ENCODE data around the gene NMNAT2. TPM values are rescaled to one million over a fixed set of nuclear protein-coding genes. Genes with fewer than 3 reads are reported as not detected.

Gene NMNAT2
- total and polyA plus RNA-seq, 10 of the 15 experiments (the other 5 are each of a cell fraction or from before 2014, with no cell fraction given): 0.02 to 2.0 (median 0.60) TPM

DNA sequence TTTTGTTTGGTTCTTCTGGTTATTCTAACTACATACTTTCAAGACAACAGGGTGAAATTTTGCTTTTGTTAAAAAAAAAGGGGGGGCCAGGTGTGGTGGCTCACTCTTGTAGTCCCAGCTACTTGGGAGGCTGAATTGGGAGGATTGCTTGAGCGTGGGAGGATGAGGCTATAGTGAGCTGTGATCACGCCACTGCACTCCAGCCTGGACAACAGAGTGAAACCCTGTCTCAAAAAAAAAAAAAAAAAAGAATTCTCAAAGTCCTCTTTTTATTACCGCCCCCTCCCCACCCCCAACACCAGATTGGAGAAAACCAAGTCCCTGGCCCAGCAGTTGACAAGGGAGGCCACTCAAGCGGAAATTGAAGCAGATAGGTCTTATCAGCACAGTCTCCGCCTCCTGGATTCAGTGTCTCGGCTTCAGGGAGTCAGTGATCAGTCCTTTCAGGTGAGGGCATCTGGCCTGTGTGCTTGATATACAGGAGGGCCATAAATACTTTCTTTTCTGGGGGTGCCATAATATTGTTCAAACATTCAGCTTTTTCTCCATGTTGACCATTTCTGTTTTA is 181.9 kb downstream of the NMNAT2 start:
- in situ Hi-C loops (cut with MboI) (no loop called here), intact Hi-C loops (cut with micrococcal nuclease; ENCODE audit: unreplicated experiment) (no loop called here)
- no peak overlapping the region for H3K9ac ChIP-seq (ENCODE audit: control insufficient read depth, insufficient read depth, low read length)
- WGBS (ENCODE audit: insufficient coverage, insufficient replicate concordance, low lambda C conversion rate, missing lambda C conversion rate): 55% methylated on average over 6 of the region's 6 CpGs
- SMC1A ChIA-PET (ENCODE audit: uncharacterized antibody, unreplicated experiment): no interaction called here
- FAIRE-seq (no peak), DNase-seq (ENCODE audit: low read depth, low spot score) (no peak), ATAC-seq (no peak)
- no TSS peak for BruUV-seq (replicated peaks)
- no peak overlapping the region for H3K4me3 ChIP-seq
- no peaks in the 10 kb centered on the region for H4K20me1 ChIP-seq (ENCODE audit: control insufficient read depth, insufficient read depth)
- H3K27ac ChIP-seq (ENCODE audit: control insufficient read depth, insufficient read depth): no peak overlapping the region
- H3K4me1 ChIP-seq (ENCODE audit: control insufficient read depth, insufficient read depth, low read length): no peaks in the 10 kb centered on the region; the same call in 1 of the 2 replicates
- H2AFZ ChIP-seq (ENCODE audit: control insufficient read depth, low read depth, low read length): no peak overlapping the region
- no peaks in the 10 kb centered on the region for H3K9me3 ChIP-seq (replicated peaks; ENCODE audit: control insufficient read depth, insufficient read depth, low read length)
- TF ChIP-seq EZH2 (IDR thresholded peaks at IDR 0.05; ENCODE audit: borderline replicate concordance, control insufficient read depth, low read depth, low read length) (no peak), ZNF217 (IDR thresholded peaks at IDR 0.05) (no peak), TCF3 (IDR thresholded peaks at IDR 0.05; ENCODE audit: borderline replicate concordance, insufficient read depth, low read depth, low read length) (no peak), HDAC2 (IDR thresholded peaks at IDR 0.05) (no peak)
- TF ChIP-seq, protein P1, sequence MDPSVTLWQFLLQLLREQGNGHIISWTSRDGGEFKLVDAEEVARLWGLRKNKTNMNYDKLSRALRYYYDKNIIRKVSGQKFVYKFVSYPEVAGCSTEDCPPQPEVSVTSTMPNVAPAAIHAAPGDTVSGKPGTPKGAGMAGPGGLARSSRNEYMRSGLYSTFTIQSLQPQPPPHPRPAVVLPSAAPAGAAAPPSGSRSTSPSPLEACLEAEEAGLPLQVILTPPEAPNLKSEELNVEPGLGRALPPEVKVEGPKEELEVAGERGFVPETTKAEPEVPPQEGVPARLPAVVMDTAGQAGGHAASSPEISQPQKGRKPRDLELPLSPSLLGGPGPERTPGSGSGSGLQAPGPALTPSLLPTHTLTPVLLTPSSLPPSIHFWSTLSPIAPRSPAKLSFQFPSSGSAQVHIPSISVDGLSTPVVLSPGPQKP (IDR thresholded peaks at IDR 0.05; ENCODE audit: low read depth, low read length): no peak
- TF ChIP-seq, protein P2, sequence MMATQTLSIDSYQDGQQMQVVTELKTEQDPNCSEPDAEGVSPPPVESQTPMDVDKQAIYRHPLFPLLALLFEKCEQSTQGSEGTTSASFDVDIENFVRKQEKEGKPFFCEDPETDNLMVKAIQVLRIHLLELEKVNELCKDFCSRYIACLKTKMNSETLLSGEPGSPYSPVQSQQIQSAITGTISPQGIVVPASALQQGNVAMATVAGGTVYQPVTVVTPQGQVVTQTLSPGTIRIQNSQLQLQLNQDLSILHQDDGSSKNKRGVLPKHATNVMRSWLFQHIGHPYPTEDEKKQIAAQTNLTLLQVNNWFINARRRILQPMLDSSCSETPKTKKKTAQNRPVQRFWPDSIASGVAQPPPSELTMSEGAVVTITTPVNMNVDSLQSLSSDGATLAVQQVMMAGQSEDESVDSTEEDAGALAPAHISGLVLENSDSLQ (IDR thresholded peaks at IDR 0.05): no peak
- TF ChIP-seq, protein P3, sequence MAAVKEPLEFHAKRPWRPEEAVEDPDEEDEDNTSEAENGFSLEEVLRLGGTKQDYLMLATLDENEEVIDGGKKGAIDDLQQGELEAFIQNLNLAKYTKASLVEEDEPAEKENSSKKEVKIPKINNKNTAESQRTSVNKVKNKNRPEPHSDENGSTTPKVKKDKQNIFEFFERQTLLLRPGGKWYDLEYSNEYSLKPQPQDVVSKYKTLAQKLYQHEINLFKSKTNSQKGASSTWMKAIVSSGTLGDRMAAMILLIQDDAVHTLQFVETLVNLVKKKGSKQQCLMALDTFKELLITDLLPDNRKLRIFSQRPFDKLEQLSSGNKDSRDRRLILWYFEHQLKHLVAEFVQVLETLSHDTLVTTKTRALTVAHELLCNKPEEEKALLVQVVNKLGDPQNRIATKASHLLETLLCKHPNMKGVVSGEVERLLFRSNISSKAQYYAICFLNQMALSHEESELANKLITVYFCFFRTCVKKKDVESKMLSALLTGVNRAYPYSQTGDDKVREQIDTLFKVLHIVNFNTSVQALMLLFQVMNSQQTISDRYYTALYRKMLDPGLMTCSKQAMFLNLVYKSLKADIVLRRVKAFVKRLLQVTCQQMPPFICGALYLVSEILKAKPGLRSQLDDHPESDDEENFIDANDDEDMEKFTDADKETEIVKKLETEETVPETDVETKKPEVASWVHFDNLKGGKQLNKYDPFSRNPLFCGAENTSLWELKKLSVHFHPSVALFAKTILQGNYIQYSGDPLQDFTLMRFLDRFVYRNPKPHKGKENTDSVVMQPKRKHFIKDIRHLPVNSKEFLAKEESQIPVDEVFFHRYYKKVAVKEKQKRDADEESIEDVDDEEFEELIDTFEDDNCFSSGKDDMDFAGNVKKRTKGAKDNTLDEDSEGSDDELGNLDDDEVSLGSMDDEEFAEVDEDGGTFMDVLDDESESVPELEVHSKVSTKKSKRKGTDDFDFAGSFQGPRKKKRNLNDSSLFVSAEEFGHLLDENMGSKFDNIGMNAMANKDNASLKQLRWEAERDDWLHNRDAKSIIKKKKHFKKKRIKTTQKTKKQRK (IDR thresholded peaks at IDR 0.05; ENCODE audit: low read depth, low read length): no peak
- TF ChIP-seq, protein P4, sequence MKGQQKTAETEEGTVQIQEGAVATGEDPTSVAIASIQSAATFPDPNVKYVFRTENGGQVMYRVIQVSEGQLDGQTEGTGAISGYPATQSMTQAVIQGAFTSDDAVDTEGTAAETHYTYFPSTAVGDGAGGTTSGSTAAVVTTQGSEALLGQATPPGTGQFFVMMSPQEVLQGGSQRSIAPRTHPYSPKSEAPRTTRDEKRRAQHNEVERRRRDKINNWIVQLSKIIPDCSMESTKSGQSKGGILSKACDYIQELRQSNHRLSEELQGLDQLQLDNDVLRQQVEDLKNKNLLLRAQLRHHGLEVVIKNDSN (IDR thresholded peaks at IDR 0.05; ENCODE audit: borderline replicate concordance, extremely low read length, insufficient read depth, low read depth, low read length): no peak
- TF ChIP-seq, protein P5, sequence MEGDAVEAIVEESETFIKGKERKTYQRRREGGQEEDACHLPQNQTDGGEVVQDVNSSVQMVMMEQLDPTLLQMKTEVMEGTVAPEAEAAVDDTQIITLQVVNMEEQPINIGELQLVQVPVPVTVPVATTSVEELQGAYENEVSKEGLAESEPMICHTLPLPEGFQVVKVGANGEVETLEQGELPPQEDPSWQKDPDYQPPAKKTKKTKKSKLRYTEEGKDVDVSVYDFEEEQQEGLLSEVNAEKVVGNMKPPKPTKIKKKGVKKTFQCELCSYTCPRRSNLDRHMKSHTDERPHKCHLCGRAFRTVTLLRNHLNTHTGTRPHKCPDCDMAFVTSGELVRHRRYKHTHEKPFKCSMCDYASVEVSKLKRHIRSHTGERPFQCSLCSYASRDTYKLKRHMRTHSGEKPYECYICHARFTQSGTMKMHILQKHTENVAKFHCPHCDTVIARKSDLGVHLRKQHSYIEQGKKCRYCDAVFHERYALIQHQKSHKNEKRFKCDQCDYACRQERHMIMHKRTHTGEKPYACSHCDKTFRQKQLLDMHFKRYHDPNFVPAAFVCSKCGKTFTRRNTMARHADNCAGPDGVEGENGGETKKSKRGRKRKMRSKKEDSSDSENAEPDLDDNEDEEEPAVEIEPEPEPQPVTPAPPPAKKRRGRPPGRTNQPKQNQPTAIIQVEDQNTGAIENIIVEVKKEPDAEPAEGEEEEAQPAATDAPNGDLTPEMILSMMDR (IDR thresholded peaks at IDR 0.05 in 2 of 3, conservative IDR thresholded peaks at IDR 0.05 in 1 of 3; ENCODE audit: control insufficient read depth in 2 of 3, extremely low read depth in 1 of 3, insufficient read depth in 1 of 3, low read depth in 3 of 3, low read length in 3 of 3): no peak
- TF ChIP-seq, protein P6, sequence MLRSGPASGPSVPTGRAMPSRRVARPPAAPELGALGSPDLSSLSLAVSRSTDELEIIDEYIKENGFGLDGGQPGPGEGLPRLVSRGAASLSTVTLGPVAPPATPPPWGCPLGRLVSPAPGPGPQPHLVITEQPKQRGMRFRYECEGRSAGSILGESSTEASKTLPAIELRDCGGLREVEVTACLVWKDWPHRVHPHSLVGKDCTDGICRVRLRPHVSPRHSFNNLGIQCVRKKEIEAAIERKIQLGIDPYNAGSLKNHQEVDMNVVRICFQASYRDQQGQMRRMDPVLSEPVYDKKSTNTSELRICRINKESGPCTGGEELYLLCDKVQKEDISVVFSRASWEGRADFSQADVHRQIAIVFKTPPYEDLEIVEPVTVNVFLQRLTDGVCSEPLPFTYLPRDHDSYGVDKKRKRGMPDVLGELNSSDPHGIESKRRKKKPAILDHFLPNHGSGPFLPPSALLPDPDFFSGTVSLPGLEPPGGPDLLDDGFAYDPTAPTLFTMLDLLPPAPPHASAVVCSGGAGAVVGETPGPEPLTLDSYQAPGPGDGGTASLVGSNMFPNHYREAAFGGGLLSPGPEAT (IDR thresholded peaks at IDR 0.05; ENCODE audit: low read depth): no peak
- no peaks in the 10 kb centered on the region for H3K36me3 ChIP-seq (ENCODE audit: control insufficient read depth in 2 of 2, insufficient read depth in 2 of 2, low read length in 1 of 2)
- CTCF ChIA-PET: no interaction called here
- RAD21 ChIA-PET (ENCODE audit: unreplicated experiment): no interaction called here
- no peaks in the 10 kb centered on the region for H3K79me2 ChIP-seq (ENCODE audit: control insufficient read depth, insufficient read depth, low read length)
- POLR2A ChIA-PET: no interaction called here
- no peaks in the 10 kb centered on the region for H3K27me3 ChIP-seq (replicated peaks in 1 of 2; ENCODE audit: control insufficient read depth in 2 of 2, insufficient read depth in 2 of 2, low read length in 1 of 2)
- H3K4me2 ChIP-seq (ENCODE audit: control insufficient read depth, insufficient read depth): no peak overlapping the region

Data from GM12878 (cell line).